GM23338 (cell line): ENCODE data around the gene STAT1. TPM values are rescaled to one million over a fixed set of nuclear protein-coding genes. Genes with fewer than 3 reads are reported as not detected.

Experiments
- ATAC-seq: fragments of 200-7000 bp; cut with Tn5 transposase; 3 replicates; pipeline ENCODE4 v1.9.1; 2020
- DNase-seq: peaks from one replicate; pipeline ENCODE4 v3.0.0-alpha.2; 2015; ENCODE audit warnings: low spot score
- H2AFZ ChIP-seq: fragments of 200-600 bp; sonication (generic); 2 replicates; pipeline ENCODE4 v1.8.0; 2016; ENCODE audit warnings: antibody characterized with exemption, mild to moderate bottlenecking, moderate library complexity
- H3F3A ChIP-seq: fragments of 200-600 bp; sonication (generic); replicated peaks from 2 replicates; pipeline ENCODE4 v1.8.0; 2017; ENCODE audit warnings: antibody characterized with exemption, mixed run types, low read depth
- H3K27ac ChIP-seq: fragments of 200-600 bp; sonication (generic); 2 replicates; pipeline ENCODE4 v1.6.1; 2016; ENCODE audit warnings: low read depth
- H3K27me3 ChIP-seq: fragments of 200-600 bp; sonication (generic); 2 replicates; pipeline ENCODE4 v1.8.0; 2016; ENCODE audit warnings: mild to moderate bottlenecking, mixed run types, moderate library complexity; ENCODE audit not compliant: insufficient read depth
- H3K36me3 ChIP-seq: fragments of 200-600 bp; sonication (generic); 2 replicates; pipeline ENCODE4 v1.8.0; 2016; ENCODE audit warnings: mild to moderate bottlenecking; ENCODE audit not compliant: insufficient read depth
- H3K4me1 ChIP-seq: fragments of 200-600 bp; sonication (generic); 2 replicates; pipeline ENCODE4 v1.8.0; 2016; ENCODE audit warnings: mild to moderate bottlenecking, moderate library complexity; ENCODE audit not compliant: insufficient read depth
- H3K4me2 ChIP-seq: fragments of 200-600 bp; sonication (generic); 2 replicates; pipeline ENCODE4 v1.7.1; 2017; ENCODE audit warnings: mixed run types
- H3K4me3 ChIP-seq: fragments of 200-600 bp; sonication (generic); 2 replicates; pipeline ENCODE4 v1.6.1; 2016; ENCODE audit warnings: mixed run types
- H3K79me2 ChIP-seq: fragments of 200-600 bp; sonication (generic); replicated peaks from 2 replicates; pipeline ENCODE4 v1.8.0; 2017; ENCODE audit warnings: mild to moderate bottlenecking; ENCODE audit not compliant: insufficient read depth
- H3K9me2 ChIP-seq: fragments of 200-600 bp; sonication (generic); 2 replicates; pipeline ENCODE4 v1.8.0; 2017; ENCODE audit not compliant: insufficient read depth
- H4K20me1 ChIP-seq: fragments of 200-600 bp; sonication (generic); replicated peaks from 2 replicates; pipeline ENCODE4 v1.8.0; 2017; ENCODE audit warnings: mild to moderate bottlenecking; ENCODE audit not compliant: insufficient read depth
- H3K27ac Mint-ChIP-seq: 2 replicates; pipeline ENCODE4 v1.8.0; 2020; ENCODE audit warnings: inconsistent platforms, mild to moderate bottlenecking, moderate library complexity, mixed read lengths
- H3K27me3 Mint-ChIP-seq: 3 replicates; pipeline ENCODE4 v1.8.0; 2022; ENCODE audit warnings: low read depth, mild to moderate bottlenecking, moderate library complexity, mixed read lengths, inconsistent platforms; ENCODE audit not compliant: insufficient read depth, poor library complexity
- H3K36me3 Mint-ChIP-seq: 3 replicates; pipeline ENCODE4 v1.8.0; 2021; ENCODE audit warnings: low read depth, mild to moderate bottlenecking, inconsistent platforms, moderate library complexity, mixed read lengths
- H3K4me1 Mint-ChIP-seq: 3 replicates; pipeline ENCODE4 v1.8.0; 2020; ENCODE audit warnings: mild to moderate bottlenecking, inconsistent platforms, mixed read lengths
- H3K4me3 Mint-ChIP-seq: 3 replicates; pipeline ENCODE4 v1.8.0; 2021; ENCODE audit warnings: moderate library complexity, mild to moderate bottlenecking, inconsistent platforms, mixed read lengths
- H3K9me3 Mint-ChIP-seq: 3 replicates; pipeline ENCODE4 v1.8.0; 2020; ENCODE audit warnings: moderate library complexity, mild to moderate bottlenecking, inconsistent platforms, mixed read lengths
- CREB1 ChIP-seq: fragments of 250-450 bp; sonication (Bioruptor Pico); IDR thresholded peaks from 2 replicates; pipeline ENCODE4 v1.5.0; 2020; ENCODE audit warnings: low read depth, mild to moderate bottlenecking, moderate library complexity
- EZH2 ChIP-seq: fragments of 200-600 bp; sonication (generic); IDR thresholded peaks from one replicate; pipeline ENCODE4 v1.8.0; 2017; ENCODE audit warnings: antibody characterized with exemption, mild to moderate bottlenecking, low read depth; ENCODE audit not compliant: unreplicated experiment
- EZH2phosphoT487 ChIP-seq: fragments of 200-600 bp; sonication (generic); IDR thresholded peaks from one replicate; pipeline ENCODE4 v1.8.1; 2018; ENCODE audit warnings: antibody characterized with exemption; ENCODE audit not compliant: unreplicated experiment
- JUNB ChIP-seq: IDR thresholded peaks from one replicate; pipeline ENCODE4 v1.6.1; 2016; ENCODE audit warnings: antibody characterized with exemption; ENCODE audit not compliant: unreplicated experiment
- NANOG ChIP-seq: IDR thresholded peaks from 2 replicates; pipeline ENCODE4 v1.6.1; 2016; ENCODE audit warnings: antibody characterized with exemption, borderline replicate concordance
- POLR2AphosphoS5 ChIP-seq: IDR thresholded peaks from 2 replicates; pipeline ENCODE4 v1.6.1; 2016; ENCODE audit warnings: antibody characterized with exemption, low read depth
- STAT1 ChIP-seq: IDR thresholded peaks from one replicate; pipeline ENCODE4 v1.6.1; 2016; ENCODE audit warnings: antibody characterized with exemption; ENCODE audit not compliant: unreplicated experiment
- ZNF114 ChIP-seq: fragments of 250-450 bp; sonication (Bioruptor Pico); IDR thresholded peaks from 2 replicates; pipeline ENCODE4 v1.5.0; 2020; ENCODE audit warnings: mild to moderate bottlenecking, moderate library complexity
- ZNF331 ChIP-seq: fragments of 250-450 bp; sonication (Bioruptor Pico); IDR thresholded peaks from 2 replicates; pipeline ENCODE4 v1.5.0; 2020; ENCODE audit warnings: low read depth, mild to moderate bottlenecking, moderate library complexity
- polyA plus RNA-seq: library from polyadenylated mRNA; unstranded; fragments of >200 nt; fragmentation: Nextera tagmentation; extraction: Ambion mirVana; gene quantifications from 2 replicates; pipeline ENCODE4 v1.2.1, GENCODE V29; 2016
- total RNA-seq: library from RNA; depleted of rRNA; stranded (reverse); fragments of >200 nt; shearing (Covaris generic); gene quantifications from 2 replicates; pipeline ENCODE4 v1.2.3, GENCODE V29; 2014
- TF ChIP-seq, protein P1 (sequence below): IDR thresholded peaks from one replicate; pipeline ENCODE4 v1.6.1; 2018; ENCODE audit warnings: antibody characterized with exemption; ENCODE audit not compliant: unreplicated experiment
- TF ChIP-seq, protein P2 (sequence below): IDR thresholded peaks from 2 replicates; pipeline ENCODE4 v1.6.1; 2016; ENCODE audit warnings: antibody characterized with exemption
- TF ChIP-seq, protein P3 (sequence below), 2 experiments: fragments of 200-600 bp in 1 of 2; sonication (generic) in 1 of 2; conservative IDR thresholded peaks; 2 replicates each; pipeline versions ENCODE4 v1.5.1 to v1.6.1; 2016 to 2017; ENCODE audit warnings: antibody characterized with exemption in 2 of 2, low read depth in 2 of 2, mild to moderate bottlenecking in 2 of 2, moderate library complexity in 1 of 2
- TF ChIP-seq, protein P4 (sequence below): fragments of 250-450 bp; sonication (Bioruptor Pico); IDR thresholded peaks from 2 replicates; pipeline ENCODE4 v1.5.0; 2020; ENCODE audit warnings: mild to moderate bottlenecking, moderate library complexity

Gene STAT1
- total and polyA plus RNA-seq, 2 experiments from 2014 or later = 15.1 to 47.4 TPM

DNA sequence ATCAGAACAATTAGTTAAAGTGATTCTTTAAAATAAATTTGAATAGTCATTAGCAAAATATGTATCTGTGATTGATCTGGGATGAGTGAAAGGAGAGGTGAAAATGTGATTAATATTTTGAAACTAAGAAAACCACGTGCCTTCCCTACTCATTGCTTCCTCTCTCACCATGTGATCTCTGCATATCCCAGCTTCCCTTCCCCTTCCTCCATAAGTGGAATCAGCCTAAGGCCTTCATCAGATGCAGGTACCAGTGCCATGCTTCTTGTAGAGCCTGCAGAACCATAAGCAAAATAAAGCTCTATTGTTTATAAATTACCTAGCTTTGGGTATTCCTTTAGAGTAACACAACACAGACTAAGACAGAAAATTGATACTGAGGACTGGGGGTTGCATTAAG lies 11.2 kb upstream of the STAT1 start (continued):
- TF ChIP-seq STAT1 (no peak), POLR2AphosphoS5 (no peak), NANOG (no peak), EZH2 (no peak)

DNA sequence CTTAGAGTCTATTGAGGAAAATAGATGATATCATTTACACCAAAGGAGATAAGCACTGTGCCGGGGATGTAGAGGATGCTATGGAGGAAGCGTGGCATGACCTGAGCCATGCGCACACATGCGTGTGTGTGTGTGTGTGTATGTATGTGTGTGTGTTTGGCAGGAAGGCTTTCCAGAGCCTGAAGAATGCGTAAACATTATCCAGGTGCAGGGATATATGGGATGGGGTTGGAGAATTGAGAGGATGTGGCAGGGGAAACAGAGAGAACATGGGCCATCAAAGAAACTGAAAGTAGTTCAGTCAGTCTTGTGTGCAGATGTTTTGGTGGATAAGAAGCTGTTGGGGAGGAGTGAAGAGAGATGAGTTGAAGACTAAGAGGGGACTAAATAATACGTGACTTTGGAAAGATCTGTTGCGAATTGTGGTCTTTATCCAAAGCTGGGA lies 9.3 kb upstream of the STAT1 start:
- Histone ChIP-seq H2AFZ (no peak overlapping the region), H3K27me3 (peaks cover 4% of the 10 kb centered on the region; the same call in 1 of the 2 replicates), H3K79me2 (no peaks in the 10 kb centered on the region), H4K20me1 (no peaks in the 10 kb centered on the region), H3K4me1 (peaks cover 5% of the 10 kb centered on the region; the same call in 1 of the 2 replicates), H3K9me2 (no peaks in the 10 kb centered on the region), H3K27ac (no peak overlapping the region), H3K36me3 (no peaks in the 10 kb centered on the region), H3F3A (0 out of 2 replicates have a peak, but pooled peaks cover 5% of the 10 kb centered on the region), H3K4me2 (no peak overlapping the region), H3K4me3 (no peak overlapping the region)
- H3K4me3 Mint-ChIP-seq = no peak overlapping the region
- H3K27me3 Mint-ChIP-seq = peaks cover 2% of the 10 kb centered on the region
- ATAC-seq (no peak), DNase-seq (no peak)
- H3K4me1 Mint-ChIP-seq = peaks cover 5% of the 10 kb centered on the region; the same call in 2 of the 3 replicates
- H3K27ac Mint-ChIP-seq = no peak overlapping the region
- no peak for TF ChIP-seq NANOG
- TF ChIP-seq, protein P1, sequence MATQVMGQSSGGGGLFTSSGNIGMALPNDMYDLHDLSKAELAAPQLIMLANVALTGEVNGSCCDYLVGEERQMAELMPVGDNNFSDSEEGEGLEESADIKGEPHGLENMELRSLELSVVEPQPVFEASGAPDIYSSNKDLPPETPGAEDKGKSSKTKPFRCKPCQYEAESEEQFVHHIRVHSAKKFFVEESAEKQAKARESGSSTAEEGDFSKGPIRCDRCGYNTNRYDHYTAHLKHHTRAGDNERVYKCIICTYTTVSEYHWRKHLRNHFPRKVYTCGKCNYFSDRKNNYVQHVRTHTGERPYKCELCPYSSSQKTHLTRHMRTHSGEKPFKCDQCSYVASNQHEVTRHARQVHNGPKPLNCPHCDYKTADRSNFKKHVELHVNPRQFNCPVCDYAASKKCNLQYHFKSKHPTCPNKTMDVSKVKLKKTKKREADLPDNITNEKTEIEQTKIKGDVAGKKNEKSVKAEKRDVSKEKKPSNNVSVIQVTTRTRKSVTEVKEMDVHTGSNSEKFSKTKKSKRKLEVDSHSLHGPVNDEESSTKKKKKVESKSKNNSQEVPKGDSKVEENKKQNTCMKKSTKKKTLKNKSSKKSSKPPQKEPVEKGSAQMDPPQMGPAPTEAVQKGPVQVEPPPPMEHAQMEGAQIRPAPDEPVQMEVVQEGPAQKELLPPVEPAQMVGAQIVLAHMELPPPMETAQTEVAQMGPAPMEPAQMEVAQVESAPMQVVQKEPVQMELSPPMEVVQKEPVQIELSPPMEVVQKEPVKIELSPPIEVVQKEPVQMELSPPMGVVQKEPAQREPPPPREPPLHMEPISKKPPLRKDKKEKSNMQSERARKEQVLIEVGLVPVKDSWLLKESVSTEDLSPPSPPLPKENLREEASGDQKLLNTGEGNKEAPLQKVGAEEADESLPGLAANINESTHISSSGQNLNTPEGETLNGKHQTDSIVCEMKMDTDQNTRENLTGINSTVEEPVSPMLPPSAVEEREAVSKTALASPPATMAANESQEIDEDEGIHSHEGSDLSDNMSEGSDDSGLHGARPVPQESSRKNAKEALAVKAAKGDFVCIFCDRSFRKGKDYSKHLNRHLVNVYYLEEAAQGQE = no peak
- no peak for TF ChIP-seq ZNF331 (CRISPR knock-in tag)
- TF ChIP-seq STAT1 = no peak
- TF ChIP-seq JUNB = no peak
- TF ChIP-seq POLR2AphosphoS5 = no peak
- TF ChIP-seq, protein P2, sequence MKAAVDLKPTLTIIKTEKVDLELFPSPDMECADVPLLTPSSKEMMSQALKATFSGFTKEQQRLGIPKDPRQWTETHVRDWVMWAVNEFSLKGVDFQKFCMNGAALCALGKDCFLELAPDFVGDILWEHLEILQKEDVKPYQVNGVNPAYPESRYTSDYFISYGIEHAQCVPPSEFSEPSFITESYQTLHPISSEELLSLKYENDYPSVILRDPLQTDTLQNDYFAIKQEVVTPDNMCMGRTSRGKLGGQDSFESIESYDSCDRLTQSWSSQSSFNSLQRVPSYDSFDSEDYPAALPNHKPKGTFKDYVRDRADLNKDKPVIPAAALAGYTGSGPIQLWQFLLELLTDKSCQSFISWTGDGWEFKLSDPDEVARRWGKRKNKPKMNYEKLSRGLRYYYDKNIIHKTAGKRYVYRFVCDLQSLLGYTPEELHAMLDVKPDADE = no peak
- TF ChIP-seq, protein P3, sequence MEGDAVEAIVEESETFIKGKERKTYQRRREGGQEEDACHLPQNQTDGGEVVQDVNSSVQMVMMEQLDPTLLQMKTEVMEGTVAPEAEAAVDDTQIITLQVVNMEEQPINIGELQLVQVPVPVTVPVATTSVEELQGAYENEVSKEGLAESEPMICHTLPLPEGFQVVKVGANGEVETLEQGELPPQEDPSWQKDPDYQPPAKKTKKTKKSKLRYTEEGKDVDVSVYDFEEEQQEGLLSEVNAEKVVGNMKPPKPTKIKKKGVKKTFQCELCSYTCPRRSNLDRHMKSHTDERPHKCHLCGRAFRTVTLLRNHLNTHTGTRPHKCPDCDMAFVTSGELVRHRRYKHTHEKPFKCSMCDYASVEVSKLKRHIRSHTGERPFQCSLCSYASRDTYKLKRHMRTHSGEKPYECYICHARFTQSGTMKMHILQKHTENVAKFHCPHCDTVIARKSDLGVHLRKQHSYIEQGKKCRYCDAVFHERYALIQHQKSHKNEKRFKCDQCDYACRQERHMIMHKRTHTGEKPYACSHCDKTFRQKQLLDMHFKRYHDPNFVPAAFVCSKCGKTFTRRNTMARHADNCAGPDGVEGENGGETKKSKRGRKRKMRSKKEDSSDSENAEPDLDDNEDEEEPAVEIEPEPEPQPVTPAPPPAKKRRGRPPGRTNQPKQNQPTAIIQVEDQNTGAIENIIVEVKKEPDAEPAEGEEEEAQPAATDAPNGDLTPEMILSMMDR (conservative IDR thresholded peaks at IDR 0.05; ENCODE audit: low read depth in 2 of 2) = no peak
- no peak for TF ChIP-seq EZH2
- no peak for TF ChIP-seq CREB1 (CRISPR knock-in tag)
- TF ChIP-seq, protein P4, sequence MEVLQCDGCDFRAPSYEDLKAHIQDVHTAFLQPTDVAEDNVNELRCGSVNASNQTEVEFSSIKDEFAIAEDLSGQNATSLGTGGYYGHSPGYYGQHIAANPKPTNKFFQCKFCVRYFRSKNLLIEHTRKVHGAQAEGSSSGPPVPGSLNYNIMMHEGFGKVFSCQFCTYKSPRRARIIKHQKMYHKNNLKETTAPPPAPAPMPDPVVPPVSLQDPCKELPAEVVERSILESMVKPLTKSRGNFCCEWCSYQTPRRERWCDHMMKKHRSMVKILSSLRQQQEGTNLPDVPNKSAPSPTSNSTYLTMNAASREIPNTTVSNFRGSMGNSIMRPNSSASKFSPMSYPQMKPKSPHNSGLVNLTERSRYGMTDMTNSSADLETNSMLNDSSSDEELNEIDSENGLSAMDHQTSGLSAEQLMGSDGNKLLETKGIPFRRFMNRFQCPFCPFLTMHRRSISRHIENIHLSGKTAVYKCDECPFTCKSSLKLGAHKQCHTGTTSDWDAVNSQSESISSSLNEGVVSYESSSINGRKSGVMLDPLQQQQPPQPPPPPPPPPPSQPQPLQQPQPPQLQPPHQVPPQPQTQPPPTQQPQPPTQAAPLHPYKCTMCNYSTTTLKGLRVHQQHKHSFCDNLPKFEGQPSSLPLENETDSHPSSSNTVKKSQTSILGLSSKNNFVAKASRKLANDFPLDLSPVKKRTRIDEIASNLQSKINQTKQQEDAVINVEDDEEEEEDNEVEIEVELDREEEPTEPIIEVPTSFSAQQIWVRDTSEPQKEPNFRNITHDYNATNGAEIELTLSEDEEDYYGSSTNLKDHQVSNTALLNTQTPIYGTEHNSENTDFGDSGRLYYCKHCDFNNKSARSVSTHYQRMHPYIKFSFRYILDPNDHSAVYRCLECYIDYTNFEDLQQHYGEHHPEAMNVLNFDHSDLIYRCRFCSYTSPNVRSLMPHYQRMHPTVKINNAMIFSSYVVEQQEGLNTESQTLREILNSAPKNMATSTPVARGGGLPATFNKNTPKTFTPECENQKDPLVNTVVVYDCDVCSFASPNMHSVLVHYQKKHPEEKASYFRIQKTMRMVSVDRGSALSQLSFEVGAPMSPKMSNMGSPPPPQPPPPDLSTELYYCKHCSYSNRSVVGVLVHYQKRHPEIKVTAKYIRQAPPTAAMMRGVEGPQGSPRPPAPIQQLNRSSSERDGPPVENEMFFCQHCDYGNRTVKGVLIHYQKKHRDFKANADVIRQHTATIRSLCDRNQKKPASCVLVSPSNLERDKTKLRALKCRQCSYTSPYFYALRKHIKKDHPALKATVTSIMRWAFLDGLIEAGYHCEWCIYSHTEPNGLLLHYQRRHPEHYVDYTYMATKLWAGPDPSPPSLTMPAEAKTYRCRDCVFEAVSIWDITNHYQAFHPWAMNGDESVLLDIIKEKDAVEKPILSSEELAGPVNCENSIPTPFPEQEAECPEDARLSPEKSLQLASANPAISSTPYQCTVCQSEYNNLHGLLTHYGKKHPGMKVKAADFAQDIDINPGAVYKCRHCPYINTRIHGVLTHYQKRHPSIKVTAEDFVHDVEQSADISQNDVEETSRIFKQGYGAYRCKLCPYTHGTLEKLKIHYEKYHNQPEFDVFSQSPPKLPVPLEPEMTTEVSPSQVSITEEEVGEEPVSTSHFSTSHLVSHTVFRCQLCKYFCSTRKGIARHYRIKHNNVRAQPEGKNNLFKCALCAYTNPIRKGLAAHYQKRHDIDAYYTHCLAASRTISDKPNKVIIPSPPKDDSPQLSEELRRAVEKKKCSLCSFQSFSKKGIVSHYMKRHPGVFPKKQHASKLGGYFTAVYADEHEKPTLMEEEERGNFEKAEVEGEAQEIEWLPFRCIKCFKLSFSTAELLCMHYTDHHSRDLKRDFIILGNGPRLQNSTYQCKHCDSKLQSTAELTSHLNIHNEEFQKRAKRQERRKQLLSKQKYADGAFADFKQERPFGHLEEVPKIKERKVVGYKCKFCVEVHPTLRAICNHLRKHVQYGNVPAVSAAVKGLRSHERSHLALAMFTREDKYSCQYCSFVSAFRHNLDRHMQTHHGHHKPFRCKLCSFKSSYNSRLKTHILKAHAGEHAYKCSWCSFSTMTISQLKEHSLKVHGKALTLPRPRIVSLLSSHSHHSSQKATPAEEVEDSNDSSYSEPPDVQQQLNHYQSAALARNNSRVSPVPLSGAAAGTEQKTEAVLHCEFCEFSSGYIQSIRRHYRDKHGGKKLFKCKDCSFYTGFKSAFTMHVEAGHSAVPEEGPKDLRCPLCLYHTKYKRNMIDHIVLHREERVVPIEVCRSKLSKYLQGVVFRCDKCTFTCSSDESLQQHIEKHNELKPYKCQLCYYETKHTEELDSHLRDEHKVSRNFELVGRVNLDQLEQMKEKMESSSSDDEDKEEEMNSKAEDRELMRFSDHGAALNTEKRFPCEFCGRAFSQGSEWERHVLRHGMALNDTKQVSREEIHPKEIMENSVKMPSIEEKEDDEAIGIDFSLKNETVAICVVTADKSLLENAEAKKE = no peak
- no peak for TF ChIP-seq EZH2phosphoT487
- no peak for TF ChIP-seq ZNF114
- no peaks in the 10 kb centered on the region for H3K9me3 Mint-ChIP-seq
- no peaks in the 10 kb centered on the region for H3K36me3 Mint-ChIP-seq
